ENCODE data around the gene RUNX1.

Gene RUNX1

DNA sequence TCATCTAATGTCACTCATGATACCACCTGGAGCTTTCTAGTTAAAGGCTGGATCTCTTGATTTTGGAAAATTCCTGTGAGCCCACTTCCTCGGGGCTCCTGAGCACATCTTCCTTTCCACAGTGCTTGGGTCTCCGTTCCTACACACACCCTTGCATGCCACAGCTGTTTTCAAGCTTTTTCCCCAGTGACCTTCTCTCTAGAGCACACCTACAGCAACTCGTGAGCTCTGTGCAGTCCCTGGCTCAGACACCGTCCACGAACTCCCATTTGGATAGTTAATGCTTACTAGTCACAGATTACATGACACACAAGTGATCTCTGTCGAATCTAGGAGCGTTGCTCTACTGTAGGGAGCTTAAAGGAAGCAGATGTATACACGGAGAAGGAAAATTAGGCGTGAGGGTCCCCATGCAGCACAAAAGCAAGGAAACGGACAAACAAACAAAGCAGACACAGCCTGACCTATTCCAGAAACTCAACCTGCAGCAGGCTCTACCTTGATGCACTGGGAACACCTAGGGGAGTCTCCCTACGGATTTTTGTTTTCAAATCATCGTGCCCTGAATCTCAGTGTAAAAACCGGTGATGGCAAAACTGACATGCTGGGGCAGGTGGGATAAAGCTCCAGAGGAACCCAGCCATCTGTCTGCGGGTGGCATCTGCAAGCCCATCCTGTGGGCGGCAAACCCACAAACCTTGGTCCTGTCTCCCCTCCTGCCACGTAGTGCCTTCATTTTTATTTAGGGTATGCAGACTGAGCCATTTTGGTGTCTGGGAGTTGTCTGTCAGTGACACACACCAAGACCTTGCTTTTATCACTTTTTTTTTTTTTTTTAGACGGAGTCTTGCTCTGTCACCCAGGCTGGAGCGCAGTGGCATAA lies 177.8 kb downstream of the RUNX1 start:
- no peak for DNase-seq

DNA sequence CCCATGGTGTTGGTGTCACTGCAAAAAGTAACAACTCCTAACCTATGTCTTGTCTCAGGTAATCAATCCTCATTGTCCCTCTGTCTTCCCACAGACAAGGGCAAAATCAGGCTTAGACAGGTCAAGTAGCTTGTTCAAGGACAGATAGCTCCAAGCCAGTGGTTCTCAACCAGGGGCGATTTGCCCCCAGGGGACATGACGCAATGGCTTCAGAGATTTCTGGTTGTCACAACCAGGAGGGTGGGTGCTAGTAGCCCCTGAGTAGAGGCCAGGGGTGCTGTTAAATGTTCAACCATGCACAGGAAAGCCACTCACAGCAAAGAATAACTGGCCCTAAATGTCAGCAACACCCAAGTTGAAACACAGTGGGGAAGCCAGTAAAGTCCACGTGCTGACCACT lies 178.9 kb downstream of the RUNX1 start:
- DNase-seq: no peak

DNA sequence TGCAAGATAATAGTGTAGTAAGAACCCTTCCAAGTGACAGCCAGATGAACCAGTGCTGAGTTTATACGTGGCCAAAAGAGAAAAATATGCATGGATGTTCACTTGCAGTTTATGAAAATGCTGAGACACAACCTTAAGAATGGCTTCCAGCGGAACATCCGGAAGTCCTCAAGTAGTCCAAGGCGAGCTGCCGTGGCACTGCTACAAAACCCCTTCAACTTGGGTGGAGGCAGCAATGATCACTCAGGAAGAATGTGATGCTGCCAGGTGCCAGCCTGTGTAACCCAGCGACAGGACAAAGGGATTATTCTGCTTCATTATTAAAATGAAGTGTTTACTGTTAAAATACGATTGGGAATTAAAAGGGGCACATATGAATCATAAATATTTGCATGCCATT lies 179.6 kb downstream of the RUNX1 start:
- no peak for DNase-seq

DNA sequence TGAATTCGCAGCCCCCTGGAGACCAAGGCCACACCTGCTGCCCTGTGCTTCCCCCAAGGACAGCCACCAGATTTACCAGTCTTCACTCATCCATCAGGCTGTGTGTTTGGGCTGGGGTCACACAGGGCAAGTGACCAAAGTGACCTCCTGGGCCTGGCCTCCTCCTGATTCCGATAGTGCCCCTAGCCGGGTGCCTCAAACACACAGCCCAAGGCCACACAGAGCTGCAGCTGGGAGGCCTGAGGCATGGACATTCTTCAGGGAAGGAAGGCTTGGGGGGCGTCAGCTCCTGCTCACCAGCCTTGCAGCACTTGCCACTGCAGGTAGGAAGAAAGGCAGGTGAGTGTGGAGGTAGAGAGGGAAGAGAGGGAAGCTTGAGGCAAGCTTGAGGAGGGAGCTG lies 181.3 kb downstream of the RUNX1 start:
- DNase-seq: no peak

DNA sequence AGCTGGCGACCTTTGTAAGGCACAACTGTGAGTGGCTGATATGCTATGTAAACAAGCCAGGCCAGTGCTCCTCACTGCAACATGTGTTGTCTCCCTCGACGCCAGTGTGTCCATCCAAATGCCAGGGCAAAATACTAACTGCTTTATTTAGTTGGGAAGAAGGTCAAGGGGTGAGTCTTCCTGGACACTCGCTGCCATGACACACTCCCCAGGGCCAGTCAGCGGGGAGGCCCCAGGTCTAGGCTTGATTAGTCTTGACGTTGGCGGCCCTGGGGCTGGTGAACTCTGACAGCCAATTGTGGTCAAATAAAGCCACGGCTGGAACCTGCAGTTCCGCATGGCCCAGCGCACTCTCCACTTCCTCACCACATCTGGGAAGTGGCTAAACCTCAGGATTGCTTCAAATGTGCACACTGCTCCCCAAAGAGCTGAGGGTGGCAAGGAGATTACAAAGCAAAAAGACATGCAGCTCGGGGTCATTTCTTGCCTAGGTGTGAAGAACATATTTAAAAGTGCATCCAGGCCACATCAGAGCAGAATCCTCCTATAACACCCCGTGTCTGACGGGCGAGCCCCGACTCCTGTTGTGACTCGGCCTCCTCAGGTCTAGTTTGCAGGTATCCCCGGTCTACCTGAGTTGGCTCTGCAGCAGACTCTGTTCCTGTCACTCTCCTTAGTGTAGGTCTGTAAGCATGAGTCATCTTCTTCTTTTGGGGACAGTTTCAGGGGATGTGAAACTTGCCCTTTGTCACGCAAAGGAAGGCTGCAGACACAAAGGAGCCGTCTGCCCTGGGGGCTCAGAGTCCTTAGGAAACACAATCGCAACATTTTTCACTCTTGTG lies 183.5 kb downstream of the RUNX1 start:
- DNase-seq: no peak

DNA sequence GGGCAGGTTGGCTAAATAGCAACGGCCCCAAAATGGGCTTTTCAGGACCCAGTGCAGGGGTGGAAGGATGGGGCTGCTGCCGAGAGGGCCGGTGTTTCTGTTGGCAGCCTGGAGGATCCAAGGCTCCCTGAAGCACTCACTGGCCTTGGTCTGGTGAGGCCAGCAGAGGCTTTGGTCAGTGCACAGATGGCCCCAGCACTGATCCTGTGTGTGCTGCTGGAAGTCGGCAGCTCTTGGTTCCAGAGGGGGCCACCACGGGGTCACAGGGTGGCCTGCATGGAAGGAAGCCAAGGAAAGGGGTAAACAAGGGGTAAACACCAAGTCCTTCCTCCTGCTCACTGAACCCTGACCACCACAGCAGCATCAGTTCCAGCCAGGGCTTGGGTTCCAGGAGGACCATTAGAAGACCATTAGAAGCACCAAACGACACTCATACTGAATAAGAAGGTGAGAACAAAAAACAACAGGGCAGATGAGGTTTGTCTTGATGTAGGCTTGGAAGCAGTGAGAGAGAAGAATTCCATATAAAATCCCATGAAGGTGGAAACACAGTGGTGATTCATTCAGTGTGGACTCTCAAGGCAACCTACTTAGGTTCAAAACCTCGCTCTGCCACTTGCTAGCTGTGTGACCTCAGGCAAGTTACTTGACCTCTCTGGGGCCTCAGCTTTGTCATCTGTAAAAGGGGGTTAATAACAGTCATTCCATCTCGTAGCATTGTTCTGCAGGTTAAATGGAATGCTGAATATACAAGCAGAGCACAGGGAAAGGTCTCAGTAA lies 184.5 kb downstream of the RUNX1 start:
- no peak for DNase-seq

DNA sequence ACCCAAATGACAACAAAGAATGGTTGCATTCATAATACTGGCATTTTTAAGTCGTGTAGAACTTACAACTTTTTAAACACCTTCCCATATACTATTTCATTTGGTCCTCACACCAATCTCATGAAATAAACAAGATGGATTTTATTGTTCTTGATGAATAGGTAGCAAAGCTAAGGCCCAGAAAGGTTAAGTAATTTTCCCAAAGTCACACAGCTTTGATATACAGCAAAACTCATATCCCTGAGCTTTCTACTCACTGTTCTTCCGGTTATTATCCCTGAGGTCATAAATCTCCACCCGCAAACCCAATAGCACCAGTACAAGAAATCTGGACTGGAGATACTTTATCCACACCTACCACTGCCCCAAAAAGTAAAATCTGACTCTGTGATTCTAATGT lies 186.2 kb downstream of the RUNX1 start:
- no peak for DNase-seq

DNA sequence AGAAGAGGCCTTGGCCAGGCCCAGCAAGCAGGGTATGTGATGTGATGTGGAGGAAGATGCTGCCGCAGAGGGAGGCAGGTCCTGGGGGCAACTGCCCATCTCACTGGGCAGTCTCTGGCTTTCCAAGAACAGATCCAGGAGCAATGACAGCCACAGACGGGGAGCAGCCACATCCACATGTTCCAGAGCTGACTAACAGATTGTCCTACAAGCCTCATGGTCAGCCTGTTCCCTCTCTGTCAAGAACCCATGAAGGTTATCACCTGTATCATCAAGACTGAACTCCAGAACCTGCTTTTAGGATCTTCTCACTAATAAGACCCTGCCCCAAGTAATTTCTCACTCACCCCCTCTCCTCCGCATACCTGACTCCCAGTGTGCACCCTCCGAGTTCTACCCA lies 187.8 kb downstream of the RUNX1 start:
- no peak for DNase-seq

DNA sequence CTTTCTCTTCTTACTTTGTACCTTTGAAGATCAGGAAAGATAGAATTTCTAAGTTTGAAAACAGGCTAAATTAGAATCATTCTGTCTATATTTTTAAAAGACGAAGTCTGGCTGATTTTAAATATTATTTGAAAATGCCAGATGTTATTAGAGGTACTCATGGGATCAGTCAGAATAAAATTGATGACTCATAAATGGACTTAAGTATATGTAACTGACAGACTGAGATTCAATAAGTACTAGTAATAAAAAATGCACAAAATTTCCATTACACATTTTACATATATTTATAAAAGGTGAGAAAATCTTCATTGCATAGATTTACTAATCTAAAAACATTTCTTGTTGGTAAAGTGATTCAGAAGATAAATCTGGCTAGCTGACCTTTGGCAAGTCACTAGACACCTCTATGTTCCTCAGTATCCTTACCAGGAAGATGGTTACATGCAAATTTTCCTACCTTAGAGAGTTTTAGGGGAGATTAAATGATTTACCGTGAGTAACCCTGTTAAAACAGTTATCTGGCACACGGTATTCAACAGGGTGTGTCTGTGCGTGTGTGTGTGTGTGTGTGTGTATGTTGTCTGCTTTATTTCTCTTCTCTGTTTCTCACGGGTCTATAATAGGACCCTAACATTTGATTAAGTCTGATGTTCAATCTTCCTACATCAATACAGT lies 189.0 kb downstream of the RUNX1 start:
- no peak for DNase-seq

DNA sequence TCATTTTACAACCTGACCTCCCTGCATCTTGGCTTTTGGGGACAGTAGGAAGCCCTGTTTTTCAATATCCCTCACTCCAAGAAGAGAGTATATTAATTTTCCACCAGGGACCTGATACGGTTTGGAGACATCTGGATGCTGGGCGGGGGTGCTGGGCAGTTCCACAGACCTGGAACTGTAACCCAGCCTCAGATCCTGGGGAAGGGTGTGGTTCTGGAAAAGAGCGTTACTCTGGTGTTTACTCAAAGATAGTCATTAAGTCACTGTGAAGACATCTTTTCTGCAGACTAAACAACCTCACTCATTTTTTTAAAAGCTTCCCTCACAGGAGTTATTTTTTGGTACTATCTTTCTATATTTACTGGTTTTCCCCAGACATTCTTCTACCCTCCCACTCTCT lies 190.5 kb downstream of the RUNX1 start:
- no peak for DNase-seq

DNA sequence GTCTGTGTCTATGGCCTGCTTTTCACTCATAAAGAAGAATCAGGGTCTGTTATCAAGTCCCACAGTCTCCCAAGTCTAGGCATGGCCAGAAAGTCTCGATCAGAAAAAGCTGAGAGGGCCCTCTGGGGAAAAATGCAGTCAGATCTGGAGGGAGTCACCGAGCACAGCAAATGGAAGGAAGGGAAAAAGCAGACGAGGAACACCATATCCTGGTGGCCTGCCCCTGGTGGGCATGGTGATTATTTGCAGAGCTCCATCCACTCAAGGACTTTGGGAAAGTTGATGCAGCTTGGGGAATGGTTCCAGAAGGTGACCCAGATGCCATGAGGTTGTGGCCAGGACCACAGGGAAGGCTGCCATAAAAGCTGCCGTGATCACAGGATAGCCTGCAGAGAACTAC lies 191.2 kb downstream of the RUNX1 start:
- DNase-seq: no peak

DNA sequence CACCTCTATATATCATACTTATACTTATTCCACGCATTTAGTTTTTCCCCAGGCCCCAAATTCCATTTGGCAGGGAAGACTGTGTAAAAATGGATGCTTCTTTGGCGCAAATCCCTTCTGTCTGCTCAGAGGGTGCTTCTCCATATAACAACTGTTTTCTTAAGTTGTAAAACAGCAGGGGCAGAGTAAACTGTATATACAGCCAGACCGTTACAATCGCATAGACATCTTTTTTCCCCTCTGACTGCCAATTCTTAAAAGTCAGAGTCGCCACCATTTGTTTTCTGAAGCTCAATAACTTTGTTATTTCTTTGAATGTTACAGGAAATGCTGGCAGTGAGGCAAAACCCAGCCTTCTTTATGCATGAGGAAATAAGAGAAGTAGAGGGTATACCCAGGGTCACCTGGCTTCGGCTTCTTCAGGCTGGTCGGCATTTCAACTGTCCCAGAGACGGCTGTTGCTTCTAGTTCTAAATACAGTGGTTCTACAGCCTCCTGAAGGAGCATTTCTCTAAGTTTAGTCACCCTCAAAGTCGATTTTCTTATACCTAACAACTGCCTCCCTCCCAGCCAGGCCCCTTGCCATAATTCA lies 191.9 kb downstream of the RUNX1 start:
- no peak for DNase-seq

DNA sequence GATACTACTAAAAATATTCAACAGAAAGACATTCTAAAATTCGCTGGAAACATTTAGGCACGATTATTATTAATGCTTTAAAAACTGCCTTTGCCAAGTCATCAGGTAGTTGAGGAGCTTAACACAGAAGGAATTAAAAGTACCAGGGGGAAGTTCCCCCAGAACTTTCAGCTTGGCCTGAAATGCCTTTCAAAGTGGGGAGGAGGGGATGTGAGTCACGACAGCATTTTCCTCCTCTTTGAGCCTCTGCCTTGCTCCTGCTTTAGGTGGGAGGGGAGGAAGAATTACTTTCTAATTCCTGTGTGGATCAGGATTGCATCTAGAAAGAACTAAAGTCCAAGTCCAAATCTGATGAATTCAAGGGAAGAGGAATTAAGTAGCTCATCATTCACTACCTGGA lies 196.7 kb downstream of the RUNX1 start:
- no peak for DNase-seq

DNA sequence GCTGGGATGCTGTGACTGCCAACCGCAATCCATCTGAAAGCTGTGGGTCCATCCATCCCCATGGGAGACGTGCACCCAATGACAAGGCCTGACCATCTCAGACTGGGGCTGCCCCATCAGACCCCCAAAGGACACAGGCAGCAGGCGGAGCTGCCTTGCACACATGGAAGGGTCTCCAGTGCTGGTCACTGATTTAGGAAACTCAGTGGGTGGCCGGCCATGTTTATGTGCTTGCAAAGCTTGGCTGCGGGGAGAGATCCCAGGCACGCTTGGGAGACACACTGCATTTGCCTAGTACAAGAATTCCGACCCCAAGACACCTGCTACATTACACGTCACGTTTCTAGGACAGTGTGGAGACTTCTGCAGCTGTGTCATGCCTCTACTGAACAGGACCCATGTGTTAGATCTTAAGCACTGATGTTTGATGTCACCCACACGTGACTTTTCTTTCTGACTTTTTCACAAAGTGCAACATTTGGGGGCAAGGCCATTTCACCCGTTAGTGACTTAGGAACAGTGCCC lies 198.9 kb downstream of the RUNX1 start:
- DNase-seq: no peak

DNA sequence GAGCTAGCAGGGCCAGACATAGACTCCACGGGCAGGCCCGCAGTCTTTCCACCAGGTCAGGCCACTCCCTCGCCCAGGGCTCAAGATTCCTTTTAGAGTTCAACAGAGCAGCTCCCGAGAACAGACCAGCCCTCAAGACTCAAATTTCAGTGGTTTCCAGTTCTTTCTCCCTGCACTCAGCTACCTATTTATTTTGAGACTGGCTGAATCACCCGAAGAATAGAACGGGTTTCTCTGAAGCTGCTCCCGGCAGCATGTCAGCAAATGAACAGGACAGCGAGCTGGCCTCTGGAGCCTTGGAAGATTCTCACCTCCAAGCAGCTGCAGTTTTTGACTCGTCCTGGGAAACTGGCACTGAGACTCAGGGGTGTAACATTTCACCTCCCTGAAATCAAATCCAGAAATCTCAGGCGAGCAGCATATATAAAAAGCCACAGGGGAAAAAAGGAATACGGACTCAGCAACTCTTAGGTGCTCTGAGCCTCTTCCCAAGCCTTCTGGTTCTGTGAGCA lies 202.4 kb downstream of the RUNX1 start:
- DNase-seq: no peak

DNA sequence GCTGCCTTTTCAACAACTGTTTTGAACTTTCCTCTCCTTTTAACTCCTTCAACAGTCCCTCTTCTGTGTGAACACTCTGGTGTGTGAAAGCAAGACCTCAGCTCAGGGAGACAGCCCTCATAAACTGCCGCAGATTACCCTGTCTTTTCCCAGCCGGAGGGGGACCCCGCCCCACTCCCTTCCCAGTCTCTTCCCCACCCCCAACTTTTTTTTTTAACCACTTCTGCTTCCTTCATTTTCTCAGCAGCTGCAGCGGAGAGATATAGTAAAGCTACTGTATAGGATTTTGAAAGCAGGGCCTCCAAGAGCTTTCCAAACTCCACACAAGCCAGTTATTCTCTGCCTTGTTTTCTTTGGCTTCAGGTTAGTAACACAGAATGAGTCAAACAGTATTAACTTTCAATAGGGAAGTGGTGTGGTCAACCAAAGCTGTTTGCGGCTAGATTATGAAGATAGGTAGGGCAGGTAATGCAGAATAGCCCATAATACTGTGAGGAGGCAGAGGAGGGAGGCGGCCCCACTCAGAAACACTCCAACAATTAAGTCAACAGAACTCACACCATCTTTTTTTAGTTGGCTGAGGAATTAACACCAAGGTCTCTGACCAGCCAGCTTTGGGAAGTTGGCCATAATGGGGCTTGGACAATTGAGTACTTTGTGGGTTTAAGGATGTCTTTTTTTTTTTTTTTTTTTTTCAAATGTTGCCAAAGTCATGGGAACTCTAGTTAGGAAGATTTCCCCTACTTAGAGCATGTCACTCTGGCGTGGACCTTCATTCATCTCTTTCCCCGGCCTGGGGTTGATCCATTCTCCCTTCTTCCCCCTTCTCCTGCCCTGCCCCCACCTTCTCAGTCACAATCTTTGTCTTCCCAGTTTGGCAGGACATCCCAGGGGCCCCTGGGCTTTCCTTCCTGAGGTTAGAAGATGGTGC lies 203.3 kb downstream of the RUNX1 start:
- no peak for DNase-seq

DNA sequence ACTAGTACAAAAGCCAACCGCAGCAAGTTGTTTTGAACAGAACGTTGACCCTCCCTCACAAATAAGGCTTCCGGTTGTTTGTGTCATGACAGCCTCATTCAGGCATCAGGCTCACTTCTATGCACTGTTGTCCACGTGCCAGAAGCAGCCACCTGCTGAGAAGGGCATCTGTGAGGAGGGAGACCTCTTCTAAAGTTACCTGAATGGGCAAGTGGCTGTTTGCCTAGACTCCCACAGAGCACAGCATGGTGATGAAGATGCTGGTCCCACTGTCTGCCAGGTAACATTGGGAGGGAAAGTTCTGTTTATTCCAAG lies 204.2 kb downstream of the RUNX1 start:
- DNase-seq: no peak

DNA sequence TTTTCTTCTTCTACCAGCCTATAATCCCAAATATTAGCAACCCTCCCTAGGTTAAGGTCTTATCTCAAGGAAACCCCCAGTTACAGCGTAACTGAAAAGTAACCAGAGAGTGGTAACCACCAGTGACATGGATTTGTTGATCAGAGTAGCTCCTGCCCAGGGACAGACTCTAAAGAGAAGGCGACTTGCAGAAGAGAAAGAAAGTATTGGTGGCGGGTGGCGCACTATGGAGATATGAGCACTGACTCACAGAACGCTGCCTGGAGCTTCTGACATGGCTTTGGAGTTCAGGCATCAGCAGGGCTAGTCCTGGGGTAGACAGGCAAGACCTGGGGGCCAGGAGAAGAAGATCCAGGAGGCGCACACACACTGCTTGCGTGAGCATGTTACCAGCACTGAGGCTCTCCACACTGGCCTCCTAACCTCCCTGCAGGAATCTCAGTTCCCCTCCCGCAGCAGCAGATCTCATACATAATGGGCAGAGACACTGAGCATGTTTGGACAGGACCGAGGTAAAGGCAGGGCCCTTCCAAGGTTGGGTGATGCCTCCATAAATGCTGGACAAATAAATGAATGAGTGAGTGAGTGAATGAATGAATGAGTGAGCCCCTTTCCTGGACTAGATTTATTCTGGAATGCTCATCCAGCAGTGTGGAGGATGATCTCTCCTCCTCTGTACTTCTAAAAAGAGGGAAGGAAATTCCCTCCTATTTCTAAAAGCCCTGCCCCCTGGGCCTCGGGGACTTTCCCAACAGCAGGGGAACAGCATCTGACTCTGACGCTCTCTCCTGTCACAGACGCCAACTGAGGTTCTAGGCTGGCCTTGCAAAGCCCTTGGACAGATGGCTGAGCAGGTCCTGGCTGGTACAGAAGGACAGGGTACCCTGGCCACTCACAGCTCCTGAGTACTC lies 204.8 kb downstream of the RUNX1 start:
- no peak for DNase-seq

DNA sequence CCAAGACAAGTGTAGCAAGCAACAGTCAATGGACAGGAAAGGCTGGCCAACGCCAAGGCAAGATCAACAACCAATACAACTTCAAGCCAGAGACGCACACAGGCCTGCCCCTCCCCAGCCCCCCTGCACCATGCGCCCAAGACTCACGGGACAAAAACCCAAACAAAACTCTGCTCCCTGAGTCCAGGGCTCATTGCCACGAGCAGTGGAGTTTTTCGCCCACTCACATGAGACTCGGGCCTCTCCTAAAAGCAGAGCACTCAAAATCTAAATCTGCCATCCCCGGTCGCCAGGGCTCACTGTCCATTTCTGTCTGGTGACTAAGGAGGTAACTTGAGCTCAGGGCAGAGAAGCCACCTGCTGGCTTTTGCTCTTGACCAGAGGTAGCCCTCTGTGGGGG lies 205.5 kb downstream of the RUNX1 start:
- DNase-seq: no peak

DNA sequence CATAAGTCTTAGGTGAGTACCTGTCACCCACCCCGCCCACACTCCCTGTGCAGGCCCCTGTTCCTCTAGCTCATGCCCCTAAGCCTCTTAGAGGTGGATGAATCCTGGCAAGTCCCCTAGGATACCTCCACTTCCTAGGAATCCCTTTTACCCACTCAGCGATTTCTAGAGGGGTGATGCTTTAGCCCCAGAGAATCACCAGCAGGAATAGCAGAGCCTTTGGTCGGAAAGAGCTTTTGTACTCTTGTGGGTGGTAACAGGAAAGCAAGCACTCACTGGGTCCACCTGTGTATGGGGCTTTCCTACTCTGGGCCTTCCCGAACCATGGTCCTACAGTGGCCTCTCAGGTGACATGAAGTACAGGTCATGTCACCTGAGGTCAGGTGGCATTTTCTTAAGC lies 207.9 kb downstream of the RUNX1 start:
- DNase-seq: no peak

Measured in cerebellar nuclear complex (tissue), 1 donor.